ENCODE data around the gene PPM1N.

PPM1N gene

DNA sequence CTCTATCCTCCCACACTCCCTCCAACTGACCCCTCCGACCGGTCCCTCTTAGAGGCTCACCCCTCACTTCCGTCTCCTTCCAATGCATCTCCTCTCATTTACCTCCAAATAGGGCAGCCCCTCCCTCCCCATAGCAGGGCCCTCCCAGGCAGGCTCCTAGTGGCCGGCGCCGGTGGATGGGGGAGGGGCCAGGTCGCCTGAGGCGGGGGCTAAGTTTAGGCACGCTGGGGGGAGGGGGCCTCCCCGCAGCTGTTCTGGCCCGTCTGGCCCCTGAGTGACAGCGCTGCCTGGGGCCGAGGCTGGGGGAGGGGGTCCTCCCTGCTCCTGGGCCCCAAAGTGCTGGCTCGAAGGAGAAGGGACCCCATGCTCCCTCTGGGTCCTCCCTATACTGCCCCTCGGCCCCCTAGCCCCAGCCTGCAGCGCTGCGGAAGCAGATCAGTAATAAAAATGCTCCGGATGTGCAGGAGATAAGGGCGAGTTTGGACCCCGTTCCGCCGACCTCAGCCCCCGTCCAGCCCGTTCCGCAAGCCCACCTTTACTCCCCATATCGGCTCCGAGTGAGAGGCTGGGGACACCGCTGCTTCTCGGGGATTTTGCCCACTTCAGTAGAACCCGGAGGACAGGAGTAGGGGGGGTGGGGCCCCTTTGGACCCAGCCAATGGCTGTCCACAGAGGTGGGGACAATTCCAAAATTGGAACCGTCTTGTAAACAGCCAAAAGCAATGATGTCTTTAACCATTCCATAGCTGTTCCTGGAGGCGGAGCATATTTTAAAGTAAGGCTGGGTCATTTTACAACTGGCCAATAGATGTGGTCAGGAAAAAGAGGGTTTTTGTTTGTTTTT lies 5.4 kb upstream of the PPM1N start:
- DNase-seq (ENCODE audit: low spot score): peak; percentile 70

DNA sequence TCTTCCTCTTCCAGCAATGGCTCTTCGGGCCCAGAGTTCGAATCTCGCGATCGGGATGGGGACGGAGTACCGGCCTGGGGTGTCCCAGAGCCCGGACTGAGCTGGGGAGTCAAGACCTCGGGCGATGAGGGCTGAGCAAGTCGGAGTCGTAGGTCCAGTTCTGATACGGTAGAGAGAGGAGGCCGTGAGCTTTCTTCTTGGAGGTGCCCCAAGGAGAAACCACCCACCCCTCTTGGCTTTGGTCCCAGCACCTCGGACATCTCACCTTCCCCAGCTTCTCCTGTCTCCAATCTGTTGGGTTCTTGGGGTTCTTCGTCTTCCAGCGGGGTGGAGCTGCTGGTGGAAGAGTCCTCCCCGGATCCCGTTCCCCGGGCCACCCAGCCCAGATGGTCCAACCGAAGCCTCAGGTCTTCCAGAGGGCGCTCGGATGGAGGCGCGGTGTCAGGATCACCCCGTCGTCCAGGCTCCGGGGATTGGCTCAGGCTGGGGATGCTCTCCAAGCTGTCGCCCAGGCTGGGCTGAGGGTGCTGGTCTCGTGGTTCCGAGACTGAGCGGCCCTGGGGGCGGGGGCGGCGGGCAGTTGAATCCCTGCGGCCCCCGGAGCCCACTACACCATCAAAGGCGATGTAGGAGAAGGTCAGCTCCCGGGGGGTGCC lies 3.9 kb upstream of the PPM1N start:
- DNase-seq (ENCODE audit: low spot score): no peak

DNA sequence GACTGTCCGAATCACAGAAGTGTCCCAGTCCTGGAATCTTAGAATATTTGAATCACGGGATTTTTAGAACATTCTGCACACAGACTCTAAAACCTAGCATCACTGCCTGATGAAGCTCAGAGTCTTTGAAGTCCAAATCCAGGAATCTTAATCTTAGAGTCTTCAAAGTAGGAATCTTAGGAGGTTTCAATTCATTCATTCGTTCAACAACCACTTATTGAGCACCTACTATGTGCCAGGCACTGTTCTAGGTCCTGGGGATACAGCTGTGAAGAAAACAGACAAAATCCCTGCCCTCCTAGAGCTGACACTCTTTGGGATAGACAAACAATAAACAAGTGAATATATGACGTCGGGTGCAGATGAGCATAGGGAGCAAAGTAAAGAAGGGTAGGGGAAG lies 3.1 kb upstream of the PPM1N start:
- no peak for DNase-seq (ENCODE audit: low spot score)

DNA sequence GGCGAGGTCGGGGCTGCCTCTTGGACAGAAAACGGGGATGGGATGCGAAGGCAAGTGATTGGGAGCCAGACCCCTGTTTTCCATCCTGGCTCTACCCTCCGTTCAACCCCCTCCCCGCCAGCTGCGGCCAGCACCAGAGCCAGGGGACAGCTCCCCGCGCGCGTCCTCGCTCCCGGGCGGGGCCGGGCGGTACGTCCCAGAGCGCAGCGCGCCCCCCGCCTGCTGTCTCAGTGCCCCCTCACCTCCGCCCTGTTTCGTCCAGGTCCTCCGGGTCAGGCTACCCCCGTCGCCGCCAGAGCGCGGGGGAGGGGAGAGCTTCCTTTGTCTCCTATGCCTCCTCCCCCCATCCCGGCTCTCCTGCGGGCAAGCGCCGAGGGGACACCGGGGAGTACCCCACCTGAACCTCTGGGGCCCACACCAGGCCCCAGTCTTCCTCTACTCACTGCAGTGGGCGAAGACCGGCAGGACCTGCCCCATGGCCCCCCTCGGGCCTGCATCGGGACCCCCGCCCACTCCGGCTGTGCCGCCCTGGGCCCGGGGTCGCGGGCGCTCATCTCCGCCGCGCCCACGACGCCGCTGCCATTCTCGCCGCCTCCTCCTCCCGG lies 1.8 kb upstream of the PPM1N start:
- DNase-seq (ENCODE audit: low spot score): no peak

DNA sequence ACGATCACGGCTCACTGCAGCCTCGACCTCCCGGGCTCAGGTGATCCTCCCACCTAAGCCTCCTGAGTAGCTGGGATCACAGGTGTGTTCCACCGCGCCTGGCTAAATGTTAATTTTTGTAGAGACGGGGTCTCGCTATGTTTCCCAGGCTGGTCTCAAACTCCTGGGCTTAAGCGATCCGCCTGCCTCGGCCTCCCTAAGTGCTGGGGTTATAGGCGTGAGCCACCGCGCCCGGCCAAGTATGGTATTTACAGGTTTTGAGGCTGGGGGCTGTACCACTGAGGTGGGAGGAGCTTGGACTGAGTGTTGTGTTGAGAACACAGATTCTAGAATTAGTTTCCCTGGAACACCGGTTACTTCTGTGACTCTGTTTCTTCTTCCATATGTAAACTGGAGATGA lies 452 bp upstream of the PPM1N start:
- DNase-seq (ENCODE audit: low spot score): no peak

DNA sequence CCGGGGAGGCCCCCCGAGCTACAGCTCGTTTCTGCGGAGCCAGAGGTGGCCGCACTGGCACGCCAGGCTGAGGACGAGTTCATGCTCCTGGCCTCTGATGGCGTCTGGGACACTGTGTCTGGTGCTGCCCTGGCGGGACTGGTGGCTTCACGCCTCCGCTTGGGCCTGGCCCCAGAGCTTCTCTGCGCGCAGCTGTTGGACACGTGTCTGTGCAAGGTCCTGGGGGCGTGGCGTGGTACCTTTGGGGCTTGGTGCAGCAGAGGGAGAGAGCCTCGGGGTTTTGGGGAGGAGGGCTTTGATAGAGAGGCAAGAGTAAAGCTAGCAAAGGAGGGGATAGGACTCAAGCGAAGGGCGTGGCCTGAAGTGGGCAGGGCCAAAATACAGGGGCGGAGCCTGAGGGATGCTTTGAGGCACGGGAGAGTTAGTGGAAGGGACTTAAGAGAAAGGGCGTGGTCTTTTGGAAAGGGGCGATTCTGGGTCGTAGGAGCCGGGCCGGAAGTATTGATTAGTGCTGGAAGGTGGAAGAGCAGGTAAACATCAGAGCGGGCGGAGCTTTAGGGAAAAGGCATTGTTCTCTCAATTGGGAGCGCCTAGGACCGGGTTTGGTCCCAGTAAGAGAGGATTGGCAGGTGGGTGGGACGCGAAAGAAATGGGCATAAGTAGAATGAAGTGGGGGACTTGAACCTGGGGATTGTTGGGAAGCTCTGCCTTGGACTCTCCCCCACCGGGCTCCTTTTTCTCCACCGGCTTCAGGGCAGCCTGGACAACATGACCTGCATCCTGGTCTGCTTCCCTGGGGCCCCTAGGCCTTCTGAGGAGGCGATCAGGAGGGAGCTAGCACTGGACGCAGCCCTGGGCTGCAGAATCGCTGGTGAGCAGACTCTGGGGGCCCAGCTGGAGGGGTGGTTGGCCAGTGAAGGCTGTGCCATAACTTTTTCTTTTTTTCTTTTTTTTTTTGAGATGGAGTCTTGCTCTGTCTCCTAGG lies 1.2 kb downstream of the PPM1N start:
- DNase-seq (ENCODE audit: low spot score): peak; percentile 90

DNA sequence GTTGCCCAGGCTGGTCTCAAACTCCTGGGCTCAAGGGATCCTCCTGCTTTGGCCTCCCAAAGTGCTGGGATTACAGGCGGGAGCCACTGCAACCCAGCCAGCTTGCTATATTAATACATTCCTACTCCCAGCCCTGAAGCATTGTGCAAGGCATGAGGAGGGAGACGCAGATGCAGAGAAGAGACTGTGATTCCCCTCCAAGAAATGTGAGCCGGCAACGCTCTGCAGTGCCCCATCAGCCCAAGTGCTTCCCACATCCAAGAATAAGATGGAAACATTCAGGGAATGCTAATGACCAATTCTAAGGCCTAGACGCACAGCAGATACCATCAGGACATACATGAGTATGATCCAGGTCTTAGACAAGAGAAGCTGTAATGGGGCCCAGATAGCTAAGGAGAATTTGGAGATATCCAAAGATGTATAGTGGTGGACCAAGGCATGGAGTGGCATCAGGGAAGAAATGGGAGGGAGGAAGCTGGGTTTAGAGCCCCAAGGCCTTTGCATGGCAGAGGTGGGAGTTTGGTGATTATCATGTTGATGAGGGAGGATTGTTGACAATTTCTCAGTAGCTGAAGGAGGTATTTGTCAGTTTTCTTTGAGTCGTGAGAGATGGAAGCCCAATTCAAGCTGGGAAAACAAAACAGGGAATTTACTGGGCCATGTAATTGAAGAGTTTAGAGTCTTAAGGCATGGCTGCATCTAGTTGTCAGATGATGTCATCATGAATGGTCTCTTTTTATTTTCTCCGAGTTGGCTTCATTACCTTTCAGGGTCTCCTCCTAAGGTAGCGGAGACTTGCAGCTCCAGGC lies 2.9 kb downstream of the PPM1N start:
- no peak for DNase-seq (ENCODE audit: low spot score)

DNA sequence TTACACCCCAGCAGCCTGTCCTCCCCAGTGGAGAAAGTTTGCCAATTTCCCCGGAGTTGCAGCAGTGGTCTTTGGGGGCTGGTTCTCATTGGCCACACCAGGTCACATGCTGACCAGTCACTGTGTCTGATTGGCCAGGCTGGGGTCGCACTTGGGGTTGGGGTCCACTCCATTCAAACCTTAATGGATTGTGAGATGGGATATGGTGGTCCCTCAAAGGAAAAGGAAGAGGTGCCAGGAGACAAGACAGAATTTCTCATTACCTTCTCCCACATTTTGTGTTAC lies 3.4 kb downstream of the PPM1N start:
- no peak for DNase-seq (ENCODE audit: low spot score)

DNA sequence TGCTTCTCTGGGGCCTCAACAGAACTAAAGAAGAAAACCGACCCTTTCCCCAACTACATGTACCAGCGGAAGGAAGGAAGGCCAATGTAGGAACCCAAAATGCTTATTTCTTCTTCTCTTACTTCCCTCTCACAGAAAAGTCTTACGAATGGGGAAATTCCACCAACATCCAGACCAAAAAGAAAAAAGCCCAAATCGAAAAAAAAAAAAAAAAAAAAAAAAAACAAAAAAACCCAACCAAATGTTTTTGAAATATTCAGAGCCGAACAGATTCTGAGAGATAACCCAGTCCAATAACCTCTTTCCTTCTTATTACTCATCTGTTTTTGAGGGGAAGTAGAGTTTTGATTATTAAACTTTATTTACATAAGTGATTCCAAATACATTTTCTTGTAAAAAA lies 3.9 kb downstream of the PPM1N start:
- DNase-seq (ENCODE audit: low spot score): no peak

DNA sequence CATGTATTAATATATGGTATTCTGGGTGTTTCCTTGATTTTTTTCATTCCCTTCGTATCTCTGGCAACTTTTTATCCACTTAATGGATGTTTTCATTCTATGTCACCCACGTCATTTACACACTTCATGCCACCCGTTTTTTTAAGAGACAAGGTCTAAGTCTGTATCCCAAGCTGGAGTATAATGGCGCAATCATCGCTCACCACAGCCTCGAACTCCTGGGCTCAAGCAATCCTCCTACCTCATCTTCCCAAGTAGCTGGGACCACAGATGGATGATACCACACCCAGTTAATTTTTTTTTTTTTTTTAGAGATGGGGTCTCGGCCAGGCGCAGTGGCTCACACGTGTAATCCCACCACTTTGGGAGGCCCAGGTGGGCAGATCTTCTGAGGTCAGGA lies 5.7 kb downstream of the PPM1N start:
- no peak for DNase-seq (ENCODE audit: low spot score)

DNA sequence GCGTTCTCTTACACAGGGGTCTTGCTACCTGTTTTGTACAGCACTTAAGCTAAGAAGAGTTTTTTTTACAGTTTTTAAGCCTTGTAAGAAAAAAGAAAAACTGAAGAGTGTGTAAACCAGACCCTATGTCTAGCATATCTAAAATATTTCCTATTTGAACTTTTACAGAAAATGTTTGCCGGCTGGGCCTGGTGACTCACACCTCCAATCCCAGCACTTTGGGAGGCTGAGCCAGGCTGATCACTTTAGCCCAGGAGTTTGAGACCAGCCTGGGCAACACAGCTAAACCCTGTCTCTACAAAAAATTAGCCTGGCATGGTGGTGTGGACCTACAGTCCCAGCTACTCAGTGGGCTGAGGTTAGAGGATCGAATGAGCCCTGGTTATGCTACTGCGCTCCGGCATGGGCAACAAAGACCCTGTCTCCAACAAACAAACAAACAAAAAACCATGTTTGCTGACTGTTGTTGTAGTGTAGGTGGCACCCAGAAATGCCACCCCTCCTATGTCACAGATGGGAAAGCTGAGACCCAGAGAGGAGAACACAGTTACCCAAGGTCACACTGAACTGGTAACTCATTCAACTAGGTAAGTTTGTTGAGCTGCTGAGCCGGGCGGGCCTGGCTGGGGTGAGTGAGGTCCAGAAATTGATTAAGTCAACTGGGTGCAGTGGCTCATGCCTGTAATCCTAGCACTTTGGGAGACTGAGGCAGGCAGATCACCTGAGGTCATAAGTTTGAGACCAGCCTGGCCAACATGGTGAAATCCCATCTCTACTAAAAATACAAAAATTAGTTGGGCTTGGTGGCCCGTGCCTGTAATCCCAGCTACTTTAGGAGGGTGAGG lies 7.1 kb downstream of the PPM1N start:
- DNase-seq (ENCODE audit: low spot score): no peak

DNA sequence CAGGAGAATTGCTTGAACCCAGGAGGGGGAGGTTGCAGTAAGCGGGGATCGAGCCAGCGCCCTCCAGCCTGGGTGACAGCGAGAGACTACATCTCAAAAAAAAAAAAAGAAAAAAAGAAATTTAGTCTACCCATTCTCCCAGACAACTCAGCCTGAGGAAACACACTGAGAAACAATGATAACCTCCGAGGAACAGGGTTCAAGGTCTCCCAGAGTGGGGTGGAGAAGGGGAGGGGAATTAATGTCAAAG lies 7.7 kb downstream of the PPM1N start:
- DNase-seq (ENCODE audit: low spot score): no peak

DNA sequence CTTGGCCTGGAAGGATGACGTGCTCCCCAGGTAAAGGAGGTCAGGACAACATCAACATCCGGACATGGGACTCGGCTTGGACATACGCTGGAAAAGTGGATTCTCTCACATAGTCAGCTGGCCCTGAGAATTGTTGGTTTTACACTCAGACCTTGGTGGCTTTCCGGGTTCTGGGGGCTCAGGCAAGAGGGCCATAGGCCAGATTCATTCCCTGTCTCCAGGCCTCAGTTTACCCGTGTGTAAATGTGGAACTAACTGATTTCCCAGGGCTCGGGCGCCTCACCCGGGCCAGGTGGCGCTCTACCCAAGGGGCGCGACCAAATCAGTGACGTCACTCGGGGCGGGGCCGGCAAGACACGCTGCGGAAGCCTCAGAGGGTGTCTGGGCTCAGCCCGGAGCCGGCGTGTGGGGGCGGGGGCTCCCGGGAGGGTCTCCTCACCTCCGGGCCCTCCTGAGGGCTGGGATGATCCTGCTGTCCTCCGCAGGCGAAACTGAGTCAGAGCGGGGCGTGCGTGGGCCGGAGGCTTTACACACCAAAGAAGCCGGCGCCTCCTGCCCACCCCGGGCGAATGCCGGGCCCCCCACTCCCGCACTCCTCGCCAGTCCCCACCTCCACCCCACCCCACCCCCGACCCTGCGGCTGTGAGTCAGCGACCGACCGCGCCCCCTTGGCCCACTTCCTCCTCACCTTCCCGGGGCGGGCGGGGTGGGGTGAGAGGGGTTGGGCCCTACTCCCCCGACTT lies 8.2 kb downstream of the PPM1N start:
- peak; percentile 94 for DNase-seq (ENCODE audit: low spot score)

DNA sequence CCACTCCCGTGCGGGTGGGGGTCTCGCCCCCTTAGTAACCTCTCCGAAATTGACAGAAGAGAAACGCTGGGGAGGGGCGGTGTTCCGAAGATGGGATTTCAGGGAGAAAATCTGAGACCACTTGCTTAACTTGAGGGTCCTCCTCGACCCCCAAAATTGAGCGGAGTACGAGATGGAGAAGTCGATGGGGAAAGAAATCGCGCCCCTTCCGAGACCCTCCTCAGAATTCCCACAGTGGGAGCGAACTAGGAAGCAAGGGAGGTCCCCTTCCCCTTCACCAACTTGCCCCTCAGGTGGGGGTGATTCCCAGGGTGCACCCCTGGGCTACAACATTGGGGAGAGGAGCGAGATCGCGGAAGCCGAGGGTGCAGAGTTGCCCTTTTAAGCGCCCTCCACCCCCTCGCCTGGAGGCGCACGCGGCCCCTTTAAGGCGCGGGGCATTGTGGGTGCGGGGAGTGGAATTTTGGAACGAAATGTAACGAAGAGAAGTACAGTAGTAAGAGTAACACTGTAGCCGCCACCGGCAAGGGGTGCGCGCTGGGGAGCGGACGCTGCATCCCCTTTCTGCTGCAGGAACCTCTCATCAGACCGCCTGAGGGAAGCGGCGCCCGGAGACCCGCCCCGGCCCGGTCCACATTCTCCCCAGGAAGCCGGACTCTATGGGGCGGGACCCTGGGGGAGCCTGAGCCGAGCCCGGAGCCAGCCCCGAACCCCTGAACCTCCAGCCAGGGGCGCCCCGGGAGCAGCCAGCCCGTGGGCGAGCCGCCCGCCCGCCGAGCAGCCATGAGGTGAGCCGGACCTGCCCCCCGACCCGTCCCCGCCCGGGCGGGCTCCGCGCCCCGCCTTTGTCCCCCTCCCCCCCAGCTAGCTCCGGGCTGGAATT lies 9.0 kb downstream of the PPM1N start, which contains the start of gene VASP:
Gene VASP (plus strand): TSS at position 491 of the 883 bp plus-strand sequence. CDS start 293 bp downstream, at position 784.
- DNase-seq (ENCODE audit: low spot score): peak; percentile 96

DNA sequence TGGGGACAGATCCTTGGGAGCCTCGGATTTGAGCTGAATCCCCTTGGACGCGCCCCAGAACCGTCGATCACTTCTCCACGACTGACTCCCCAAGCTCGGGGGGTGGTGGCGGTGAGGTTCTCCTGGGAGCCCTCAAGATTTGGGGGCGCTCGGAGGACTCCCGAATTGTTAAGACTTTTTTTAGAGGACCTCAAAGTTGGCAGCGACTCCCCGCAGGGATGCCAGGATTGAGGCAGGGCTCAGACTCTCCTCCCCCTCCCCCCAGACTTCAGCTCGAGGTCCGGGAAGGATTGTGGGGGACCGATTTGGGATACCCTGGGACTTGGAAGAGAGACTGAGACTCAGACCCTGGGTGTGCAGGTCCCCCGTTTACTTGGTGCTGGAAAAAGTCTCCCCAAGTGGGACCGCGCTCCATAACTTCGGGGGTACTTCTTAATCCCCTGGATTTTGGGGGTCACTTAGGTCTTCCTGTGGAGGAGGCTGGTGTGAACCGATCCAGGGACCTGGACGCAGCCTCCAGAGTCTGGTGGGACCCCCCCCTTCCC lies 9.7 kb downstream of the PPM1N start:
- DNase-seq (ENCODE audit: low spot score): no peak

DNA sequence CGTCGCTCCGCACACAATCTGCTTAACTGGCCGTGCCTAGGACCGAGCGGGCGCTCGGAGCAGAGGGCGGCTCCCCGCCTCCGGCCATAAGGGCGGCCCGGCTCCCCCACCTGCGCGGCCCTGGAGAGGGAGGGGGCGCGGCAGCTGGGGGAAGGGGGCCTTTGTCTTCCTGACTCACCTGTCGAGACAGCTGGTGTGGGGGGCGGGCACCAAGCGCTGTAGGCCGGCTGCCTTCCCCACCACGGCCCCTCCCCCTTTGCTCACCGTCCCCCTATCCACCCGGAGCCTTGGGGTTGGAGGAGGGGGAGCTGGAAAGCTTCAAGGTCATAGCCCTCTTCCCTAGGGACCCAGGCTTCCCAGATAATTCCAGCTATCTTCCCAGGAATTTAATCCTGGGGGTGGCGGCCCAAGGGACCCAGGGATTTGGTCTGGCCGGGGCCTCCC lies 10.2 kb downstream of the PPM1N start:
- peak; percentile 45 for DNase-seq (ENCODE audit: low spot score)

DNA sequence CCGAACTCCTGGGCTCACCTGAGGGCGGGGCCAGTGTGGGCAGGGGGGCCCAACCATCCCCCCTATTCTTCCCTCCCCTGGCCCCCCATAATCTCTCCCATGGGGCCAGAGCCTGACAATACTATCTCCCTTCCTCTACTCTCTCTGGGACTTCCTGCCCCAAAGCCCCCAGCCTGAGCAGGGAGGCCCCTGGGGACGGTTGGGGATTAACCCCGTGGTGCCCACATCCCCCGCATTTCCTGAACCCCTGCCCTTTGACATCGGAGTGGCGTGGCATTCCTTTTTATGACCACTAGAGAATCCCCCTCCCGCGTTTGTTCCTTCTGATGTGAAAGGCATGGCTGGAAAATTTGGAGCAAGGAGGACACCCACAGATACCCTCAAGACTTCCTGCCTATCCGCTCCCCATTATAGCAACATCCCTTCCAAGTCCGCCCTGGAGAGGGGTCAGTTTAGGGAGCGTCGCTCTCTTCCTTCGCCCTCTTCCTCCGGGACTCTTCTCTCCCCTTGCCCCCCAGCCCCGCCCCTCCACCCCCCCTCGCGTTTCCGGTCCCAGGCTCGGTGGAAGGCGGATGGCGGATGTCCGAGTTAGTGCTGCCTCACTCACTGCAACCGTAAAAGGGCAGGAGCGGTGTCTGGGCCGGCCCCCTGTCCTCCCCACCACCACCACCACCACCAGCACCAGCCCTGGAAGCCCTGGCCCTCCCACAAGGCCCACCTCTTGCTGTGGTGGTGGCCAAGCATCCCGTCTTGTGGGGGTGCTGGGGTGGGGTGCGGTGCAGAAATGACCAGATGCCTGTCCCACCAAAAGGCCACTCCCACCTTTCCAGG lies 10.8 kb downstream of the PPM1N start:
- peak; percentile 62 for DNase-seq (ENCODE audit: low spot score)

DNA sequence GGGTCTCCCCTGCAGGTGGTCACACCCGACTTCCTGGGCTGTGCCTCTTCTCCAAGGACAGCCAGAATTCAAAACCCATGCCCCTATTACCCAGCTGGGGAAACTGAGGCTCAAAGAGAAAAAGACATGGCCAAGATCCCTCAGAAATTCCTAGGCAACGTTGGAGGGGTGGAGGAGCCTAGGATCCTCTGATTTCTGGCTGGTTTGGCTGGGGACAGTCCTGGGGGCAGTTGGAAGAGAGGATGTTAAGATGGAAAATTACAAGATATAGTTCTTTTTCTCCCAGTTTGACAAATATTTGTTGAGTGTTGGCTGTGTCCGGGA lies 11.4 kb downstream of the PPM1N start:
- no peak for DNase-seq (ENCODE audit: low spot score)
